CD4-positive, alpha-beta T cell treated with Interleukin-12 subunit alpha and Interleukin-12 subunit beta, for 1 hour (primary cell): ENCODE measurements around the gene INSR.

Experiments used
- DNase-seq: peaks from one replicate; pipeline ENCODE4 v3.0.0-alpha.2; 2020

Gene INSR

DNA sequence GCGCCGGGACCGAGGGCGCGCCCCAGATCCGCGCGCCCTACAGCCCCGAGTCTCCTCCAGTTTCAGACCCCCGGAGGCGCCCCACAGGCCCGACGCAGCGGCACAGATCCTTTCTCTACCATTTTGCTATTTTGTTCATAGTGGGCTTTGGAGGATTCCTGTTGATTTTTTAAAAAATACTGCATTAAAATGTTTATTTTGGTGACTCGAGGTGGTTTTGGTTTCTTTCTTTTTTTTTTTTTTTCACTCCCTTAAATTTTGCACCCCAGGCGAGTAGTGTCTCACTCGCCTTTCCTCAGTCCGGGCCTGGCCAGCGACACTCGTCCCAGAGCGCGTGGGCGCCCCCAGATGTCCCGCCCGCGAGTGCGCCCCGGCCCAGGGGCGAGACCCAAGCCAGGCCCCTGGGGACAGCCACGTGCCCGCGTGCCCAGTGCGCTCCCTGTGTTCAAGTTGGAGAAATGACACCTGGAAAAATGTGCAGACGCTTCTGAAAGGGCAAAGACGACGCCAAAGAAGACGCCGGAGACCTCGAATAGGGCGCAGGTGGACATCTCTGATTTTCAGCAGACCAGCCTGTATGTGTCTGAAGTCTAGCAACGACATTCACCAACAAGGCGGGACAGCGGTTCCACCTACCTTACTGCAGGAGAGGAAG lies 471 bp upstream of the INSR start:
- peak; percentile 8 for DNase-seq

DNA sequence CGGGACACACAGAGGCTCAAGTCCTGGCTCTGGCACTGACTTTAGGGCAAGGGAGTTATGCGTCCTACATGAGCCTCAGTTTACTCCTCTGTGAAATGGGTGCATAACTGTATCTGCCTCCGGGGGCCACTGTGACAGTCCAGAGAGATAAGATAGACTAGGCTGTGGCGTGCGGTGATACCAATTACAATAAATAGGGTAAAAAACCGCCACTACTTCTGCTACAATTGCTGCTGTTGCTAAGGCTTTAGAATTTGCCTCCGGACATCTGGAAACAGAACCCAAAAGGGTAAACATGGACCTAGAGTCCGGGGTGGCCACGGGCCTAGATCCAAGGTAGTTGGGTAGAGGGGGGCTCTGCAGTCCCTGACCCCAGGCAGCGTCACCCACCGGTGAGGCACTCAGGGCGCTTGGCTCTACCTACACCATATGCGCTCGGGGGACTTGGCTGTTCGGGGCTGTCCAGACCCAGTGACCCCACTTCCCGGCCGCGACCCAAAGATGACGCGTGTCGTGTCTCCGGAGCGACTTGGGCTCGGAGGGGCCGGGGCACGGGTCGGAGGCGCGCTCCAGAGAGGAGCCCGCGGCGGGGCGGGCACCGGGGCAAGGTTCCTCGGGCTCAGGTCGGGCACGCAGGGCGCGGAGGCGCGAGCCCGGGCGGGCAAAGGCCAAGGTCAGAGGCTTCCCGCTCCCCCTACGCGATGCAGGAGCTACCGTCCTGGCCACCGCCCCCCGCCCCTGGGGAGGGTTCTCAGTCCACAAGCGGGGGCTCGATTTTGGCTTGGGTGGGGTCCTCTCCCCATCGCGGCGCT lies 1.1 kb downstream of the INSR start:
- DNase-seq: no peak

DNA sequence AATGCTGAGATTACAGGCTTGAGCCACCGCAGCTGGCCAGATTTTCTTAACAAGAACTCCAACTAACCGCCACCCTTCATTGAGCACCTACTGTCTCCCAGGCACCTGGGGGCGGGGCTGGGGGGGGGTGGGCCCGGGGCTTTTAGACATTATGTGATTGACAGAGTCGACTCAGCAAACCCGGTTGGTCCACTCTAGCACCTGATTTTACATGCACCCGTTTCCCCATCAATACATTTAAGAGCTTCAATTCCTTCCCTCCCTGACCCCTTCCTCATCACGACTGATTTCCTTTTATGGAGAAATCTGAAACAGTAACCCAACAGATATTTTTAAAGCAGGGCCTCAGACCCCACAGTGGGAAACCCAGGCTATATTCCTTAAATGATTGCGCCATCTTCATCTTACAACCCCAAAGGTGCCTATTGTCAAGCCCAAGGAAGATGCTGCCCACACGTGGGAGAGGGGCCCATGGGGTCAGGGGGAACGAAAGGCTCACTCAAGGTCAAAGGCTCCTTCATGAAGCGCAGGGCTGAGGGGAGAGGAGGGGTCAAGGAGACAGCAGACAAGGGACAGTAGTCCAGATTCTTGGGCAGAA lies 1.8 kb downstream of the INSR start:
- DNase-seq: no peak

DNA sequence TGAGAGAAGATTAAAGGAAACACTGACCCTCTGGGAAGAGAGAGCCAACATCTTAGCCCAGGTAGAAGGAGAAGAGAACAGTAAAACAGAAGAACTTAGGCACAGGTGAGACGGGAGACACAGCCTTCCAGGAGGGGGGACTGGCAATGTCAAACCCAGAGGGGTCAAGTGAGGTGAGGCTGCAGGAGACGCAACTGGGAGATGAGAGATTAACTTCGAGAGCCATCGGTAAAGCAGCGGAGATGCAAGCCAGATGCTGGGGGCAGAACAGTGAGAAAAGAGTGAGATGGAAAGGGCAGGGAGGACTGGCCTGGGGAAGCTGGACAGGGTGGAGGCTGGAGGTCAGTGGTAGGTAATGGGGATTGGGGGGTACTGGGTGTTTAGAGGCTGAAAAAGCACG lies 5.2 kb downstream of the INSR start:
- DNase-seq: no peak

DNA sequence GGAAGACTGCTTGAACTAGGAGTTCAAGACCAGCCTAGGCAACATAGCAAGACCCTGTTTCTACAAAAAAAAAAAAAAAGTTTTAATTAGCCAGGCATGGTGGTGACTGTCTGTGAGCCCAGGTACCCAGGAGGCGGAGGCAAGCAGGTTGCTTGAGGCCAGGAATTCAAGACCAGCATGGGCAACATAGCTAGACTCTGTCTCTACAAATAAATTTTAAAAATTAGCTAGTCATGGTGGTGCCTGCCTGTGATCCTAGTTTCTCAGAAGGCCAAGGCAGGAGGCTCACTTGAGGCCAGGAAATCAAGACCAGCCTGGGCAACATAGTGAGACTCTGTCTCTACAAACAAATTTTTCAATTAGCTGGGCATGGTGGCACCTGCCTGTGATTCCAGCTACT lies 6.1 kb downstream of the INSR start:
- DNase-seq: no peak

DNA sequence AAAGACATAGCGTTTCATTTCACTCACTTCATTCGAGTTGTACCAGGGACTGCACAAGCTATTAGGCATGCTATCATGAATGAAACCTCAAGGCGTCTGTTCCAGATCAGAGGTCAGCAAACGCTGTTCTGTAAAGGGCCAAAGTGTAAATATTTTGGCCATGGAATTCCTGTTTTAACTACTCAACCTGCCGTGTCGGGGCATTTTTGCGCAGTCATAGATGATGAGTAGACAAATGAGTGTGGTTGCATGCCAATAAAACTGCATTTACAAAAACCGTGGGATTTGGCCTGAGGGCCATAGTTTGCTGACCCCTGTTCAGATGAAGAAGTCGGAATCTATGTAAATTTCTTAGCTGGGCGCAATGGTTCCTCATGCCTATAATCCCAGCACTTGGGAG lies 6.5 kb downstream of the INSR start:
- no peak for DNase-seq

DNA sequence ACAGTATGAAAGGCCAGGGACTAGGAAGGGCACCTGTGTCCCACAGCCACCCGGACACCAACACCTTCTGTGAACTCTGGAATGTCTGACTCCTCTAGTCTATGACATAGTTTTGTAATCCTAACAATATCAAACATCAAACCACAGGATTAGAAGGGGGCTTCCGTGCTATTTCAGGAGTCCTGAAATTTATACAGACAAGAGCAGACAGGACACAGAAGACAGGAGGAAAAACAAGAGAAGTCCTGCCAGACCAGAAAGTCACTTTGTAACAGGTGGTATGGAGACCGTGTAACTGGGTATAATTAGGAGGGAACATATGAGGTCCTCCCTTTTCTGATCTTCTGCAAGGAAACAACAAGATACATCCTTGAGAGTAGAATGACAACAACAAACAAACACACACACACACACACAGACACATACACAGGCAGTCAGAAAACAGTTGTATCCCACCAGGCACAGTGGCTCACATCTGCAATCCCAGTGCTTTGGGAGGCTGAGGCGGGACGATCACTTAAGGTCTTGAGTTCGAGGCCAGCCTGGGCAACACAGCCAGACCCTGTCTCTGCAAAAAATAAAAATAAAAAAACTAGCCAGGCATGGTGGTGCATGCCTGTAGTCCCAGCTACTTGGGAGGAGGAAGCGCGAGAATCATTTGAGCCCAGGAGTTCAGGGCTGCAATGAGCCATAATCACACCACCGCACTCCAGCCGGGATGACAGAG lies 13.1 kb downstream of the INSR start:
- no peak for DNase-seq

DNA sequence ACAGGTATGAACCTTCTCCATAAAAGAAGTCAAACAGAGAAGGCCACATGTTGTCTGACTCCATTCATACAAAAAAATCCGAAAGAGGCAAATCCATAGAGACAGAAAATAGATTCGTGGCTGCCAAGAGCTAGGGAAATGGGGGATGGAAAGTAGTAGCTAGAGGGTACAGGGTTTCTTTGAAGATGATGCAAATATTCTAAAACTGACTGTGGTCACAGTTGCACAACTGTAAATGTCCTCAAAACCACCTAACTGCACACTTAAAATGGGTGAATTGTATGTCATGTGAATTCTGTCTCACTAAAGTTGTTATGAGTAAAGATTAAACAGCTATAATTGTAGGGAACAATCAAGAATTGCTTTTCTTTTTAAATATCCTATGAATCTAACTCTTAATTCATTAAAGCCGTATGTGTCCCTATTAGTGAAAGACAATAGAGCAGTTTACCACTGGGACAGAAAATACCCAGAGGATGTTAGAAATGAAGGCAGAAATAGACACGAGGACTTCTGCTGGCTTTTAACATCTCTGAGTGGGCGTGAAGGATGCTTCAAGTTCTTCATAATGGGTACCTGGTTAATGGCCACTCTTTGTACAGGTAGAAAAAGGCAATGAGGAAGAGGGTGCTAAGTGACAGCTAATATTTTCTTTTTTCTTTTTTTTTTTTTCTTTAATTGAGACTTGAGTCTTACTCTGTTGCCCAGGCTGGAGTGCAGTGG lies 21.2 kb downstream of the INSR start:
- no peak for DNase-seq

DNA sequence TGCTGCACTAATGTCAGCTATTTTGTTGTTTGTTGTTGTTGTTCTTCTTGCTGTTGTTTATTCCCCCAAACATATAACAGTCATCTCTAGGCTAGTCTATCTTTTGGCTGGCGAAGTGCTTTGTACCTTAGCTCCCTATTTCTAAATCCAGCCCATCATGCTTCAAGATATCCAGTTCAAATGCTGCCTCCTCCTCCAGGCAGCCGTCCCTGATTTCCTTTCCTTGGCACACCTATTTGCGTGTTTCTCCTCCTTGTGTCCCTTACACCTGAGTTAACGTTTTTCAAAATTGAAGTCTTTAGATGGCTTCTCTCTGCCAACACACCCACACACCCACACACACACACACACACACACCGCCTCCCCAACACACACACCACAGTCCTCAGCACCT lies 25.5 kb downstream of the INSR start:
- DNase-seq: no peak

DNA sequence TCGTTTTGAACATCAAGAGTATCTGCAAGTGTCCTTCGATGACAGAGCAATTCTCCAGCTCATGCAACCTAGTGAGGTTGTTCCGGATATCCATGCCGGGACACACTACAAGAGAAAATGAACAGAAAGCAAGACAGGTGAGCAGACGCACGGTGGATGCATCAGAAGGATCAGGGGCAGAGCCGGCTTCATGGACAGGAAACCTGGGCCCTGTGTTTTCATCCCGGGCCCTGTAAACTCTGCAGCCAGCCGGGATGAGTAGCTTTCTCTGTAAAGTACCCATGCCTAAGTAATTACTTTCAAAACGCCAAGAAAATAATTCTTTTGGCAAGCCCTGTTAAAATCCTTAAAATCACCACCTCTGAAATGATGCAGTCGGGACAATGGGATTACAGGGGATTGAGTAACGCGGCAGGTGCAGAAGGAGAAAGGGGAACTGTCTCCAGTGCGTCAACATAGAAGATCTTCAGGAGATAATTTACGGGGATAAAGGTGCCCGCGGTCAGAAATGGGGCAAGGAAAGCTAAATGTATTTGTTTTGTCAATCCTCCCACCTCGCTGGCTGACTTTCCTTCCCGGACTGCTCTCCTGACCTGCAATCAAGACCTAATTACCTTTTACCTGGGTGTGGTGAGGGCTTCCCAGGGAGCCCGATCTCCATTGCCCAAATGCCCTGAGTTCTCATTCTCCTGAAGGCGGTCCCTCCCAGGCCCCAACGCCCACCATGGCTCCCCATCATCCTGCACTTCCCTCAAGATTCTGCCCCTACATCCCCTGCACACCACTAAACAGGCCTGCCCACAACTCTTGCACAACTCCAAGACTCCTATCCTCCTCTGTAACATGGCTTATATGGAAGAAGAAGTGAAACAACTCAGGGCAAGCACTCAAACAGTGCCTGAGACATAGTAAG lies 26.2 kb downstream of the INSR start:
- DNase-seq: no peak

DNA sequence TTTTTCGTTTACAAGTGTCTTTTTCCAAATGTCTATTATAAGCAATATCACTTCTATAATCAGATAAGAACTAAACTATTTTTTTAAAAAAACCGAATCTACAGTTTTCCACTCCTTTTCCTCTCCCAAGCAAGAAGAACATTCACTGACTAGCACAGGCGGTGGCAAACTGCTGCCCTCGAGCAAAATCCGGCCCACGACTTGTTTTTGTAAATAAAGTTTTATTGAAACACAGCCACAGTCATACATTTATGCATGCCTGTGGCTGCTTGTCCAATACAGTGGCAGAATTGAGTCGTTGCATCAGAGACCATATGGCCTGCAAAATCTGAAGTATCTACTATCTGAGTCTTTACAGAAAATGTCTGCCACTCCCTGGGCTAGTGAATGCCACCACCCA lies 27.4 kb downstream of the INSR start:
- DNase-seq: no peak

DNA sequence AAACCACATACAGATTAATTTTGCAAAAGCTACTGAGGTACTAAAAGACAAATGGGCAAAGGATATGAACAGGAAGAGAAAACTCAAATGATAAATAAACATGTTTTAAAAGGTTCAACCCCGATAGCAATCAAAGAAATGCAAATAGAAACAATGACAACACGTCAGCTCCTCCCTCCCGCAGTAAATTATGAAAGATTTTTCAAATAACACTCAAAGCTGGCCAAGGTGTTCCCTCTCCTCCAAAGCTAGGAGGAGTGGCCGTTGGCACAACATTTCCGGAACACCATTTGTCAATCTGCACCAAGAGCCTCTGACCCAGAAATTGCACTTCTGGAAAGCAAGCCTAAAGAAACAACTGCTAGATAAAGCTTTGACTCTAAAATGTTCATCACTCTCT lies 28.3 kb downstream of the INSR start:
- no peak for DNase-seq

DNA sequence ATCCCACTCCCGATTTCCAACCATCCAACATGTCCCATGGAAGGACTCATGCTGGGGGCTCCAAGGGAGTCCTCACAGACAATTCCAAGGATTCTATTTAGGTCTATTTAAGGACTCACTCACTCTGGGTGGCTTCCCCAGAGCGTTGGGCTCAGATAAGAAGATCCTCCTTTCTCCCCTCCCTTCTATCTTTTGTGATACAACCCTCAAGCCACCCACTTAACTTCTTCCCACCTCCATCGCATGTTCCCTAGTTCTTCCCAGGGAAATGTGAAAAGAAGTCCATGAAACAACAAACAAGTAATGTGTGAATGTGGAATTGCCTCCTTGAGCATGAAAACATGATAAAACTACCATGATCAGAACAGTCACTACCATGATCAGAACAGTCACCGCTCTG lies 29.4 kb downstream of the INSR start:
- DNase-seq: no peak

DNA sequence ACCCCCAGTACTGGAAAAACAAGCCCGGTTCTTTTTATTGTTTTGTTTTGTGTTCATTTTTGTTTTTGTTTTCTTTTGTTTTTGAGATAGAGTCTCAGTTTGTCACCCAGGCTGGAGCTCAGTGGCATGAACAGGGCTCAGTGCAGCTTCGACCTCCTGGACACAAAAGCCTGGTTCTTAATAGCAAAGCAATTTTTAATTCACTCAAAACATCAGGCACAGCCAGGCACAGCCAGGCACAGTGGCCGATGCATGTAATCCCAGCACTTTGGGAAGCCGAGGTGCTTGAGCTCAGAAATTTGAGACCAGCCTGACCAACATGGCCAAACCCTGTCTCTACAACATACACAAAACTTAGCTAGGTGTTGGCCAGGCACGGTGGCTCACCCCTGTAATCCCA lies 30.7 kb downstream of the INSR start:
- DNase-seq: no peak

DNA sequence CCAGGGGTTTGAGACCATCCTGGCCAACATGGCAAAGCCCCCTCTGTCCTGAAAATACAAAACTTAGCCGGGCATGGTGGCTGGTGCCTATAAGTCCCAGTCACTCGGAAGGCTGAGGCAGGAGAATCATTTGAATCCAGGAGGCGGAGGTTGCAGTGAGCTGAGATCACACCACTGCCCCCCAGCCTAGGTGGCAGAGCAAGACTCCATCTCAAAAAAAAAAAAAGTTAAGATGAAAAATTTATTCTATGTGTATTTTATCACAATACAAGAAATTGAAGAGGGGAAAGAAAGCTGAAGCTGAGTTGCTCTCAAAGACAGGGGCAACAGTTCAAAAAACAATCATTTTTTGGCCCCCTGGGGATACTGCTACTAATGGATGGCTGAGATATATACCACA lies 31.1 kb downstream of the INSR start:
- no peak for DNase-seq

DNA sequence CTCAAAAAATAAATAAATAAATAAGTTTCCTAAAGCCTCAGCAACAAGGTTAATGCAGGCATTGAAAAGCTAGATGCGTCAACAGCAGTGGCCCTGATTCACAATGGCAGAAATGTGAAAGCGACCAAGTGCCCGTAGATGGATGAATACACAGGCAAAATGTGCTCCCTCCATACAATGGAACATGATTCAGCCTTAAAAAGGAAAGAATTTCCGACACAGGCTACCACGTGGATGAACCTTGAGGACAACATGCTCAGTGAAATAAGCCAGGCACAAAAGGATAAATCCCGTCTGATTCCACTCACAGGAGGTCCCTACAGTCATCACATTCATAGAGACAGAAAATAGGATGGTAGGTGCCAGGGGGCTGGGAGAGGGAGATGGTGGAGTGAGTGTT lies 31.7 kb downstream of the INSR start:
- DNase-seq: no peak

DNA sequence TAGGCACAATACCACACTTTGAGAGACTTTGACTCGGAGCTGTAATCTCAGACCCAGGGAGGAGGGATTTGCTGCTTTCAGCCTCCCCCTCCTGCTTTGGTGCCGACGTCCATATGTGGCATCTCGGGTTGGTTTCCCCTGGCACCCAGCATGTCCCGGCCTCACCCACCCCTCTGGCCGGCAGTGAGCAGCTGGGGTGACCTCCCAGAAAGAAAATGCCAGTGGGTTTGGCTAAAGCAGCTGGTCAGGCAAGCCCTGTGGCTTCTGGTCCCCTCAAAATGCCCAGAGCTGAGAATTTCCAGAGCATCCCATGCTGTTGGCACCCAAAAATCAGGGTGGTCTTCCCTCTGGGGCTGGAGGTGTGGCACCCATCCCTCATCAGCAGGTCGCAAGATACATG lies 34.1 kb downstream of the INSR start:
- no peak for DNase-seq

DNA sequence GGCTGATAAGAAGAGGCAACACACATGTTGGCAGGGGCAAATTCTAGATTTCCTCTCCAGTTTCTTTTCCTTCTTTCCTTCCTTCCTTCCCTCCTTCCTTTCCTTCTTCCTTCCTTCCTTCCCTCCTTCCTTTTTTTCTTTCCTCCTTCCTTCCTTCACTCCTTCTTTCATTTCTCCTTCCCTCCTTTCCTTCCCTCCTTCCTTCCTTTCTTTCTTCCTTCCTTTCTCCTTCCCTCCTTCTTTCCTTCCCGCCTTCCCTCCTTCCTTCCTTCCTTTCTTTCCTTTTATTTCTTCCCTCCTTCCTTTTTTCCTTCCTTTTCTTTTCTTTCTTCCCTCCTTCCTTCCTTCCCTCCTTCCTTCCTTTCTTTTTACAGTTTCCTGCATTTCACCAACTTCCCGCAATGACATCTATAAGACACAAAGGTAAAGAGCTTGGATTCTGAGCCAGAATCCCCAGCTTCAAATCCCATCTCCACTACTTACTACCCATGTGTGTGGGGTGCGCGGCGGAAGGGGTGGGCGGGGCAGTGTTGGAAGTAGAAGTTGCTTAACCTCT lies 35.3 kb downstream of the INSR start:
- no peak for DNase-seq

DNA sequence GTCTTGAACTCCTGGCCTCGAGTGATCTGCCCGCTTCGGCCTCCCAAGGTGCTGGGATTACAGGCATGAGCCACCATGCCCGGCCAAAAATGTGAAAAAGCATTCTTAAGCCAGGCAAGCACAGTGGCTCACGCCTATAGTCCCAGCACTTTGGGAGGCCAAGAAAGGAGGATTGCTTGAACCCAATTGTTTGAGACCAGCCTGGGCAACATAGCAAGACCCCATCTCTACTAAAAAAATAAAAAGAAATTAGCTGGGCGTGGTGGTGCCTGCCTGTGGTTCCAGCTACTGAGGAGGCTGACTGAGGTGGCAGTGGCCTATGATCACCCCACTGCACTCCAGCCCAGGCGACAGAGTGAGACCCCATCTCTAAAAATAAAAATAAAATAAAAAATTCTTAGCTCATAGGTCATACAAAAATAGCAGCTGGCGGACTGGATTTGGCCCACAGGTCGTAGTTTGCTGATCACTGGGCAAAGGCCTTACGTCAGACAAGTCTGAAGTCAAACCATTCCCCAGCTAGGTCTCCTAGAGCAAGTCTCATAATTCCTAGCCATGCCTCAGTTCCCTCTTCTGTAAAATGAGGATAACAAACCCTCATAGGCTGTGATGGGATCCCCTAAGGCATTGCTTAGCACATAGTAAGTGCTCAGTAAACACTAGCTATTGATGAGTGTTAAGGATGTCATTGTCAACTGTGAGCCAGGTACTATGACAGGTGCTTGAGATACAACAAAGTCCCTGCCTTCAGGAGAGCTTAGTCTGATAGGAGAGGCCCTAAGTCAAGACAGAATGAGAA lies 36.0 kb downstream of the INSR start:
- no peak for DNase-seq

DNA sequence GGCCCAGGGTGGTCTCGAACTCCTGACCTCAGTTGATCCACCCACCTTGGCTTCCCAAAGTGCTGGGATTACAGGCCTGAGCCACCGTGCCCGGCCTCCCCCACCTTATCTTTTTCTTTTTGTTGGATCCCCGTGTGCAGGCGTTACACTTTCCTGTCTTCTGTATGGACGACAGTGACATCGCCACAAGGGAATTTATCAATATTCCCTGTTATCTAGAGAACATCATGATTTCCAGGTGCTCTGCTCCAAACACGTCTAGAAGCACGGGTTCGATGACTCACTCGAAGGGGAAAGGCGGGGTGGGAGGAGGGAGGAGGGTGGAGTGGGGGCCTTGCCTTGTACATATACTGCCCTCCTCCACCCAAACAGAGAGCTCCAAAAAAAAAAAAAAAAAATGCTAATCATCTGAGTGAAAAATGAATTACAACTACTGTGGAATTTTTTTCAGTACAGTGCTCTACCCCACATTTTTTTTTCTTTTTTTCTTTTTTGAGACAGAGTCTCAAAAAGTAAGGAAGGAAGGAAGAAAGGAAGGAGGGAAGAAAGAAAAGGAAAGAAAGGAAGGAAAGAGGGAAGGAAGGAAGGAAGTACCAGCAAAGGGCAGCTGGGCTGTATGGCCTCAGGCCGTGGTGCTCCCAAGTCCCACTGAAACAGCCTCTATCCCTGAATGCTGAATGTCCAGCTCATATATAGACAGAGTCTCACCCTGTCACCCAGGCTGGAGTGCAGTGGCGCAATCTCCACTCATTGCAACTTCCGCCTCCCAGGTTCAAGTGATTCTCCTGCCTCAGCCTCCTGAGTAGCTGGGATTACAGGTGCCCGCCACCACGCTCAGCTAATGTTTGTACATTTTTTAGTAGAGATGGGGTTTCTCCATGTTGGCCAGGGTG lies 36.8 kb downstream of the INSR start:
- no peak for DNase-seq
